Body of pancreas (tissue), 4 donors: ENCODE data around the gene RELCH. TPM values are rescaled to one million over a fixed set of nuclear protein-coding genes. Genes with fewer than 3 reads are reported as not detected.
A peak's percentile ranks its signal among the peaks of the same experiment; 100 is the strongest.

Experiments used
- ATAC-seq: fragments of 150-250 bp; one replicate; pipeline ENCODE4 v1.9.1; 2016
- DNase-seq, 4 donors: peaks; one replicate each; pipeline ENCODE4 v3.0.0-alpha.2; 2019
- H3K27ac ChIP-seq, 4 donors: fragments of 200-600 bp; sonication (generic); 1 replicate in 3 of 4; 2 replicates in 1 of 4; pipeline versions ENCODE4 v1.5.1 to v1.6.1; 2016 to 2019; ENCODE audit warnings: mild to moderate bottlenecking in 1 of 4, mixed read lengths in 1 of 4, moderate library complexity in 1 of 4
- H3K27me3 ChIP-seq, 2 donors: fragments of 200-600 bp; sonication (generic); one replicate each; pipeline ENCODE4 v1.6.0; 2016; ENCODE audit warnings: mild to moderate bottlenecking in 1 of 2
- H3K36me3 ChIP-seq, 2 donors: fragments of 200-600 bp; sonication (generic); replicated peaks in 1 of 2; 2 replicates each; pipeline ENCODE4 v1.5.1; 2016; ENCODE audit warnings: low read depth in 2 of 2; ENCODE audit not compliant: insufficient read depth in 1 of 2
- H3K4me1 ChIP-seq: fragments of 200-600 bp; sonication (generic); one replicate; pipeline ENCODE4 v1.6.0; 2016
- H3K4me3 ChIP-seq, 2 donors: fragments of 200-600 bp; sonication (generic); 1 replicate in 1 of 2; 2 replicates in 1 of 2; pipeline ENCODE4 v1.5.1; 2016 to 2019
- H3K9me3 ChIP-seq, 3 donors: fragments of 200-600 bp; sonication (generic); 1 replicate in 2 of 3; 2 replicates in 1 of 3; pipeline ENCODE4 v1.5.1; 2016
- POLR2A ChIP-seq, 3 donors: fragments of 450-650 bp; IDR thresholded peaks; one replicate each; pipeline ENCODE4 v1.6.1; 2016; ENCODE audit warnings: antibody characterized with exemption in 3 of 3, mild to moderate bottlenecking in 2 of 3
- WGBS, 2 donors: methylation state at CpG; one replicate each; pipeline ENCODE4 v1.1.5; 2017; 5-methylcytosine and 5-hydroxymethylcytosine counted together
- intact Hi-C: fragments of 100-400 bp; cut with DNase I; formaldehyde crosslinking; loops from one replicate; pipeline ENCODE4 v1.15.1; 2023
- total RNA-seq, 2 donors: library from RNA; depleted of rRNA; stranded (reverse); fragments of >200 nt; gene quantifications; one replicate each; pipeline ENCODE4 v1.1.0, GENCODE V29; 2016
- TF ChIP-seq, protein P1 (sequence below), 7 experiments: fragments of 450-650 bp in 4 of 7; fragments of 200-600 bp in 3 of 7; sonication (generic) in 3 of 7; IDR thresholded peaks; one replicate each; pipeline ENCODE4 v1.5.1; 2016 to 2019; ENCODE audit warnings: antibody characterized with exemption in 7 of 7

RELCH gene
- total RNA-seq, 2 donors from 2014 or later, result 13.5 to 51.4 TPM

DNA sequence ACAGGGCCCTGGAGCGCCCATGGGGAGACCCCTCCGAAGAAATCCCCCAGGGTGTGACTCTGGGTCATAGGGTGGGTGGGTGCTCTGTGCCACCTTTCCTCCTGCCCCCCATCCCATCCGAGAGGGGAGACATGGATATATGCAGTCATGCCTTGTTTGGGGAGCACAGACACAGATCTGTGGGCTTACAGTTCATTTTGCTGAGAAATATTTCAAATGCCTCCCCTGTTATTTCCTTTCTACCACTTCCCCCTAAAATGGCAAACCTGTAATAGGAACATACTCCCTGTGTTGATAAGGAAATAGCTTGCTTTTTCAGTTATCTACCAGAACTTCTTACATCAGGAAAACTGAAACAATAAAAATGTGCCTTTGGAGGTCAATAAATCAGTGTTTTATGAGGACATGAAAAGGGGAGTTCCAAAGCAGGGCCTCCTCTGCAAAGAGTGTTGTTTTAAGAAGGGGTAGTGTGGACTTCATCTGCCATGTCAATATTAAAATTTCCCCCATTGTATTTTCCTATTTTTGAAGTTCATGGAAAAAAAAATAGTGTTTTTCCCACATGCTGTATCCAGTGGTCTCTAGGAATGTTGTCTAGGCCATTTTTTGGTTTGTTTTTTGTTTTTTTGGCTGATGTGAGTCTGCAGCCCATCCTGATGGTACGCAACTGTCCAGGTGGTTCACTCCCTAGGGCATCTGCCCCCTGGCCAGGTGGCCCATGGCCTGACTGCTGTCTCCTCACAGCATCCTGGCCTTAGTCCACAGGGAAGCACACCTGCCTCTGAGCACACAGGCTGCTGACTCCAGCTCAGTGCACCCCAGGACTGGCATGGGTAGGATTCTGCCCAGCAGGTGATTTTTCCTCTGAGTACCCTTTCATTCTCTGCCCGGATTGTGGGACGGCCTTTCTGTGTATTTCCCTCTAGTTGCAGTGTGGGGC lies 141.8 kb downstream of the RELCH start:
- DNase-seq (no peak), ATAC-seq (no peak)
- peaks cover 33% of the 10 kb centered on the region for H3K4me1 ChIP-seq
- 77 to 79% methylated on average over 6 of the region's 6 CpGs for WGBS, 2 donors
- H3K27me3 ChIP-seq, result no peaks in the 10 kb centered on the region
- H3K27ac ChIP-seq, result peak overlapping the region in 3 of 4 donors; percentile 30 to 45 (median 31)
- no peak overlapping the region for H3K4me3 ChIP-seq
- TF ChIP-seq POLR2A (IDR thresholded peaks at IDR 0.05), result no peak
- TF ChIP-seq, protein P1, sequence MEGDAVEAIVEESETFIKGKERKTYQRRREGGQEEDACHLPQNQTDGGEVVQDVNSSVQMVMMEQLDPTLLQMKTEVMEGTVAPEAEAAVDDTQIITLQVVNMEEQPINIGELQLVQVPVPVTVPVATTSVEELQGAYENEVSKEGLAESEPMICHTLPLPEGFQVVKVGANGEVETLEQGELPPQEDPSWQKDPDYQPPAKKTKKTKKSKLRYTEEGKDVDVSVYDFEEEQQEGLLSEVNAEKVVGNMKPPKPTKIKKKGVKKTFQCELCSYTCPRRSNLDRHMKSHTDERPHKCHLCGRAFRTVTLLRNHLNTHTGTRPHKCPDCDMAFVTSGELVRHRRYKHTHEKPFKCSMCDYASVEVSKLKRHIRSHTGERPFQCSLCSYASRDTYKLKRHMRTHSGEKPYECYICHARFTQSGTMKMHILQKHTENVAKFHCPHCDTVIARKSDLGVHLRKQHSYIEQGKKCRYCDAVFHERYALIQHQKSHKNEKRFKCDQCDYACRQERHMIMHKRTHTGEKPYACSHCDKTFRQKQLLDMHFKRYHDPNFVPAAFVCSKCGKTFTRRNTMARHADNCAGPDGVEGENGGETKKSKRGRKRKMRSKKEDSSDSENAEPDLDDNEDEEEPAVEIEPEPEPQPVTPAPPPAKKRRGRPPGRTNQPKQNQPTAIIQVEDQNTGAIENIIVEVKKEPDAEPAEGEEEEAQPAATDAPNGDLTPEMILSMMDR (IDR thresholded peaks at IDR 0.05), result no peak
- no peaks in the 10 kb centered on the region for H3K36me3 ChIP-seq
- H3K9me3 ChIP-seq, result no peaks in the 10 kb centered on the region
- intact Hi-C loops, result no loop called here

DNA sequence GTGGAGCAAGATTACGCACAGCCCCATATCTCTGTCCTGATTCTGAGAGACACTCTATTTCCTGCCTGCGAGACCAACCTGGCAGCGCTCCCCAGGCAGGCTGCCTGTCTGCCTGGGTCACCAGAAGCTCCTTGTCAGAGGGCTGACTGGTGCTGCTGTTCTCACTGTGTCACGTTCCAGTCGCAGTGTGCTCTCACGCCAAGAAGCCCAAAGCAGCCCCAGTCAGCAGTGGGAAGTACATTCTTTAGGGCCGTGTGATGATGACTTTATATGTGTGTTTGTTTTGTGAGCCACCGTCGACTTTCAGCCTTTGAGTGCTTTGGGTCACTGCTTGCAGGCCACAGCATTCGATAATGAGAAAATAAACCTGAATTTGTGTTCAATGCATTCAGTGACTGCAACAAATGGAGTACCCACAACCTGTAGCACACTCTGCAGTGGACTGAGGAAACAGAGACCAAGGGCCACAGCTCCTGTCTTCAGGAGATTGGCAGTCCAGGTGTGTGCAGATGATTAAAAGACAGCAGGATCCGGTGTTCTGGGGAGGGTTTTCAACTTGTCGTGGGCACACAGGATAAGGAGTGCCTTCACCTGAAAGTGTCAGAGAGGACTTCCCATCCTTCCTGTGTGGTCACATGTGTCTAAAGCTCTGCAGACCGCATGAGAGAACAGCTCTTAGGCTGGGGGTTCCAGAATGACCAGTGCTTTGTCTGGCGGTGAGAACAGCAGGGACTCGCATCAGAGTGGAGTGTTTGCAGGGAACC lies 142.8 kb downstream of the RELCH start:
- DNase-seq (peak; percentile 26 to 62 (median 52)), ATAC-seq (peak; percentile 33)
- no peaks in the 10 kb centered on the region for H3K27me3 ChIP-seq
- peak overlapping the region in 3 of 4 donors; percentile 30 to 45 (median 31) for H3K27ac ChIP-seq
- WGBS, 2 donors, result 48 to 57% methylated on average over 13 to 15 of the region's 15 CpGs
- peaks cover 26% of the 10 kb centered on the region for H3K4me1 ChIP-seq
- no peak overlapping the region for H3K4me3 ChIP-seq
- intact Hi-C loops, result no loop called here
- TF ChIP-seq, protein P1 (IDR thresholded peaks at IDR 0.05), result no peak
- no peak for TF ChIP-seq POLR2A (IDR thresholded peaks at IDR 0.05)
- no peaks in the 10 kb centered on the region for H3K9me3 ChIP-seq
- no peaks in the 10 kb centered on the region for H3K36me3 ChIP-seq

DNA sequence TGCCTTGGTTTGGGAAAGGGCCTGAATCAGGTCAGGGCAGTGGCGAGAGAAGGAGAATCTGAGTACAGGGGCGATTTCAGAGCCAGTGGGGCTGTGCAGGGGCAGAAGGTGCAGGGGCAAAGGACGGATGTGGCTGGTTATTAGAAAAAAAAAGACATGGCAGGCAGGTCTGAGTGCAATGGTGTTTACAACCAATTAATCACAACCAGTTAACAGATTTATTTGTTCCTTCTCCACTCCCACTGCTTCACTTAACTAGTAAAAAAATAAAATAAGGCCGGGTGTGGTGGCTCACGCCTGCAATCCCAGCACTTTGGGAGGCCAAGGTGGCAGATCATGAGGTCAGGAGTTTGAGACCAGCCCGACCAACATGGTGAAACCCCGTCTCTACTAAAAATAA lies 143.6 kb downstream of the RELCH start:
- intact Hi-C loops, result no loop called here
- Histone ChIP-seq H3K4me3 (no peak overlapping the region), H3K4me1 (peaks cover 23% of the 10 kb centered on the region), H3K36me3 (no peaks in the 10 kb centered on the region), H3K27me3 (no peaks in the 10 kb centered on the region), H3K27ac (peak overlapping the region in 1 of 4 donors; percentile 31), H3K9me3 (no peaks in the 10 kb centered on the region)
- DNase-seq (no peak), ATAC-seq (no peak)
- WGBS, 2 donors, result 73 to 83% methylated on average over 7 of the region's 7 CpGs
- TF ChIP-seq POLR2A (IDR thresholded peaks at IDR 0.05), result no peak
- TF ChIP-seq, protein P1 (IDR thresholded peaks at IDR 0.05), result no peak

DNA sequence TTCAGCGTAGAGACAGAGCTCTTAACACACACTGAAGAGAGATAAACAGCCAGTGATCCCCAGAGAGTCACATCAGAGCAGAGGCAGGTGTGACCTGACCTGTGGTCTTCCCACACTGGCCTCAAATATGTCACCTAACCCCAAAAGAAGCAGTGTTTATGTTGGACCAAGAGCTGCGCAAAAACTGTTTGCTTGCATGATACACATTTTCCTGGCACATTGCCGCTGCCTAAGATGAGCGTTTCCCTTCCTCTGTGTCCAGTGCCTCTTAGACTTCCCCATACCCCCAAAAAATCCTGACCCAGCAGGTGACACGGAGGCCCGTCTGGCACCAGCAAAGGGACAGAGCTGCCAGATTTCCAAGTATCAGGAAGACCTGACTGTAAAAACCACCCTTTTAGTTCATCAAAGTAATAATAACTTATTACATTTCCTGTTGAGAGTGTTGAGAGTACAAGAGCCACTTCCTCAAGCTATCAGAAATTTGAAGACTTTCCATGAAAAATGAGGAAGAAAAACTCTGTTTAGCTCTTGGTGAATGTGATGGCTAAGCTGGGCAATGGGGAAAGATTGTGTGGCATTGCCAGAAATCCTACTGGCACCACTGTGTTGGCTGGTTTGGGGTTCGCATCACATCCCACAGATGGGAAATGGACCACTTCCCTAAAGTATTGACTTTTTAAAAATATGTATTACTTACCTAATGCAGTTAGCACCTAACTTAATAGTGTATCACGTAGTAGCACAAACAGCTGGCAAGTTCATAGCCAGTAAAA lies 144.7 kb downstream of the RELCH start:
- Histone ChIP-seq H3K27ac (peak overlapping the region in 1 of 4 donors; percentile 14), H3K27me3 (no peaks in the 10 kb centered on the region), H3K4me3 (no peak overlapping the region), H3K9me3 (no peaks in the 10 kb centered on the region), H3K36me3 (no peaks in the 10 kb centered on the region), H3K4me1 (peaks cover 15% of the 10 kb centered on the region)
- no peak for ATAC-seq
- peak in 2 of 4 donors; percentile 19 to 52 for DNase-seq
- 70 to 74% methylated on average over 8 of the region's 8 CpGs for WGBS, 2 donors
- TF ChIP-seq, protein P1 (IDR thresholded peaks at IDR 0.05), result no peak
- TF ChIP-seq POLR2A (IDR thresholded peaks at IDR 0.05), result no peak
- intact Hi-C loops, result no loop called here
